ENCODE data around the gene FAN1.

DNA sequence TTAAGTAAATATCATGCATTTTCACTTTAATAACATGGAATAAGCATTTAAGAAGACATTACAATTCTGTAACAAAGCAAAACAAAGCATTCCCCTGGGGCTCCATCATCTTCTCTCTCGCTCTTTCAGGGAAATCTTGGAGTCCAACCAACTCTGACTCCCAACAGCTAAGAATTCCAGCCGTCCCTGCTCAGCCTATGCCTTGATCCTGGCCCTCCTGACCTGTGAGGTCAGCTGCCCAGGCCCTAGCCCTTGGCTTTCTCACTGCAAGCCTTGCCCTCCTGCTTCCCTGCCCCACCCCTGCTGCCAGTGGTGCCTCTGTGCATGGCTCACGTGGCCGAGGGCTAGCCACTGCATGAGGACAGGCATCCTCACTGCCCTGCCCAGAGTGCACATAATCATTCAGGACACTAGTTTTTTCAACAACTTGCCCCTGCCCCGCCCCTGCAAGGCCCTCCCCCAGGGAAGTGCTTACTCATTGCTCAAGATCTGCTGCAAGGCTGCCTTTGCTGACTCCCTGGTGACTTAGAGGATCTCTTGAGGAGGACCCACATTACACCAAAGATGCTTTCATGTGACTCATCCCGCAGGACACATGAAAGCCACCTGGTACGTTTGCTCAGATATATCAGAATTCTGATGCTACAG lies 50.1 kb downstream of the FAN1 start:
- TF ChIP-seq POLR2A (IDR thresholded peaks at IDR 0.05; ENCODE audit: low read depth, low read length): no peak
- TF ChIP-seq POLR2AphosphoS5 (IDR thresholded peaks at IDR 0.05; ENCODE audit: low read depth, low read length): no peak
- no peak for TF ChIP-seq TAF1 (IDR thresholded peaks at IDR 0.05; ENCODE audit: borderline replicate concordance, low read depth, low read length)

Data from GM12892 (cell line).